Activated CD4-positive, alpha-beta memory T cell treated with anti-CD3 and anti-CD28 coated beads for 36 hours (primary cell): Measurements from ENCODE around the gene SUPT3H. TPM values are rescaled to one million over a fixed set of nuclear protein-coding genes. Genes with fewer than 3 reads are reported as not detected.
"Not testable (repeated sequence)": the region's sequence is repeated elsewhere in the genome, so short reads cannot be mapped to it uniquely, and the experiment has no call there.

Experiments used
- CTCF ChIA-PET: fragments of 350-600 bp; sonication (Branson Sonifier 250); formaldehyde crosslinking; loops from one replicate; lab custom pipeline; 2021; ENCODE audit warnings: antibody characterized with exemption, inconsistent platforms; lab: Charles Lee
- POLR2A ChIA-PET: fragments of 350-600 bp; sonication (Branson Sonifier 250); formaldehyde crosslinking; loops from one replicate; lab custom pipeline; 2021; ENCODE audit warnings: antibody characterized with exemption; lab: Charles Lee
- DNase-seq: peaks from one replicate; pipeline ENCODE4 v3.0.0-alpha.2; 2020
- H3K27ac Mint-ChIP-seq: one replicate; pipeline ENCODE4 v1.8.0; 2021; ENCODE audit warnings: mixed read lengths
- H3K27me3 Mint-ChIP-seq: one replicate; pipeline ENCODE4 v1.8.0; 2021; ENCODE audit warnings: mixed read lengths
- H3K36me3 Mint-ChIP-seq: one replicate; pipeline ENCODE4 v1.8.0; 2021; ENCODE audit warnings: mixed read lengths
- H3K4me1 Mint-ChIP-seq: one replicate; pipeline ENCODE4 v1.8.0; 2021; ENCODE audit warnings: low read depth, mixed read lengths
- H3K4me3 Mint-ChIP-seq: one replicate; pipeline ENCODE4 v1.8.0; 2021; ENCODE audit warnings: mild to moderate bottlenecking, mixed read lengths
- H3K9me3 Mint-ChIP-seq: one replicate; pipeline ENCODE4 v1.8.0; 2021; ENCODE audit warnings: mixed read lengths
- intact Hi-C: fragments of 100-400 bp; cut with micrococcal nuclease; formaldehyde crosslinking; loops from one replicate; pipeline ENCODE4 v1.15.1; 2023
- total RNA-seq, 2 experiments: library from RNA; stranded (reverse); gene quantifications; one replicate each; pipeline ENCODE4 v1.2.3, GENCODE V29; 2021

SUPT3H gene
- total RNA-seq, 2 experiments from 2014 or later: 17.4 to 18.2 TPM

DNA sequence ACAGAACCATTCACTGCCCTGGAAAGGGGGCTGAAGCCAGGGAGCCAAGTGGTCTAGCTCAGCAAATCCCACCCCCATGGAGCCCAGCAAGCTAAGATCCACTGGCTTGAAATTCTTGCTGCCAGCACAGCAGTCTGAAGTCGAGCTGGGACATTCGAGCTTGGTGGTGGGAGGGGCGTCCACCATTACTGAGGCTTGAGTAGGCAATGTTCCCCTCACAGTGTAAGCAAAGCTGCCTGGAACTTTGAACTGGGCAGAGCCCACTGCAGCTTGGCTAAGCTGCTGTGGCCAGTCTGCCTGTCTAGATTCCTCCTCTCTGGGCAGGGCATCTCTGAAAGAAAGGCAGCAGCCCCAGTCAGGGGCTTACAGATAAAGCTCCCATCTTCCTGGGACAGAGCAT, 498.7 kb downstream of the SUPT3H start:
- intact Hi-C loops, DNase-seq, H3K27me3 Mint-ChIP-seq, H3K4me3 Mint-ChIP-seq, CTCF ChIA-PET, H3K4me1 Mint-ChIP-seq, H3K27ac Mint-ChIP-seq: not testable (repeated sequence)
- H3K36me3 Mint-ChIP-seq: peaks cover 46% of the 10 kb centered on the region
- H3K9me3 Mint-ChIP-seq: peaks cover 27% of the 10 kb centered on the region
- POLR2A ChIA-PET: interaction anchor here (0.5 to 0.8 kb wide), 2 partner anchors 13 to 182 kb away, joined by 3 read pairs; no protein-coding TSS in a partner anchor

DNA sequence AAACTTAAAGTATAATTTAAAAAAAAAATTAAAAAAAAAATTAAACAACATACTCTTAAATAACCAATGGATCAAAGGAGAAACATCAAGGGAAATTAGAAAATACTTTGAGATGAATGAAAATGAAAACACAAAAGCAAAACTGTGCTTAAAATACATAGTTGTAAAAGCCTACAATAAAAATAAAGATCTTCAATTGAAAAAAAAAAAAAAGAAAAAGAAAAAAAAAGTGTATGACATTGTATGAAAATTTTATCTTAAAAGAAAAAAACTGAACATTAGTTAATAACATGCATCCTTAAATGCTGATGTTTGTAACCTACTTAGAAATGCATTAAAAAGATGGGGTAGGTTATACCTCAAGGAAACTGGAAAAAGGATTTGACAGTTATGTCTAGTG, 501.1 kb downstream of the SUPT3H start:
- CTCF ChIA-PET, H3K4me1 Mint-ChIP-seq, POLR2A ChIA-PET: not testable (repeated sequence)

DNA sequence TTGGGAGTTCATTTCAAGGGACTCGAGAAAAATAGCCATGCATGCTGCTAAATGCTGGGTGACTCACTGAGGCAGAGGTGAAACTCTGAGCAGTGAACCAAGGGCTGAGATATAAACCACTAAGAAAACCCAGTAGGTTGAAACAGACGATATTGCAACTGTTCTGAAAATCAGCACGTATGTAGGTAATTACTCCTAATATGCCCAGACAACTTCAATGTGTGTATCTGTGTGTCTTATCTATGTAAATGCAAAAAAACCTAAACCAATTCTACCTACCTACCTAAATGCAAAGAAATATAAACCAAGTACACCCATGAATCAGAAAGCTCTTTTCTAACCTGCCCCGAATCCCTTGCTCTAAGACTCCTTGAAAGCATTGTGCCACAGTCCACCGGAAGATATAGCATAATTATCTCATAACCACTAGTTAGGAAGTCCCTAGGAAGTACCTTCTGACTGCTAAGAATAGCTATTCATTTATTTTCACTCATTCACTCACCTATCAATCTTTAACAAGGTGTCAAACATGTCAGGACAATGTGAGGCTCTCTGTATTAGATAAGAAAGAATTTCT, 508.3 kb downstream of the SUPT3H start:
- Mint-ChIP-seq H3K27ac (peak overlapping the region; percentile 26), H3K4me3 (no peak overlapping the region), H3K4me1 (peaks cover 16% of the 10 kb centered on the region), H3K27me3 (no peaks in the 10 kb centered on the region), H3K9me3 (peaks cover 15% of the 10 kb centered on the region), H3K36me3 (peaks cover 22% of the 10 kb centered on the region)
- ChIA-PET CTCF (no interaction called here), POLR2A (no interaction called here)
- DNase-seq: peak; percentile 16
- intact Hi-C loops: no loop called here

More for the DNA sequence above, 501.1 kb downstream of the SUPT3H start:
- DNase-seq, intact Hi-C loops, H3K27me3 Mint-ChIP-seq, H3K27ac Mint-ChIP-seq, H3K4me3 Mint-ChIP-seq: not testable (repeated sequence)
- peaks cover 24% of the 10 kb centered on the region for H3K36me3 Mint-ChIP-seq
- peaks cover 10% of the 10 kb centered on the region for H3K9me3 Mint-ChIP-seq

DNA sequence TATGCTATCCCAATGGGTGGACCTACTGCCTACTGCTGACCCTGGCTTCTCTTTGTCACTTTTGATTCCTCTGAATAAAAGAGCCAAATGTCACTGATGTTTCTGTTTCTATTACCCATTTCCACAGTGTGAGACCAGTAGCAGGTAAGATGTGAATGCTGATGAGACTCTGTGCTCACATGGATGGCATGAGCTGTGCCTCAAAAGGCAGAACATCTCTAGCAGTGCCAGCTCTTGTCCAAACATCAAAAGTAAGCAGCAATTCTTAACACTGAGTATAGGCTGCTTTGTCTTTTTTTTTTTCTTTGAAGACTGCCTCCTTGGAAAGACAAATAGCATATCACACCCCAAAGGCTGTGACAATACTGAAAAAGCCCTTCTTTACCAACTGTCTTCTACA, 508.8 kb downstream of the SUPT3H start:
- Mint-ChIP-seq H3K27ac (peak overlapping the region; percentile 26), H3K36me3 (peaks cover 27% of the 10 kb centered on the region)
- CTCF ChIA-PET: no interaction called here

DNA sequence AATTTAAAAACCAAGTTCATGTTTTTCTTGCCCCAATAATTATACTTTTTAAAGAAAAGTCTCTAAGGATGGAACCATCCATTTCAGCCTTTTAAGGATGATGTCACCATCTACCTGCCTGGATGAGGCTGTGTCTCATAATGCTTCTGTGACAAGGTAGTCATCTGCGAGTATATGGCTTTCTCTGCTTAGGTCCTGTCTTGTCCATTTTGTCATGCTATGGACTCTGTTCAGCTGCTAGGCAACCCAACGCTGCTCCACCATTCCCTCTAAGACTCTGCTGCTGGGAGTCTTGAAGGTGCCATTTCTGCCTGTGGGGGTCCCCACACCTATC, 509.4 kb downstream of the SUPT3H start:
- peaks cover 16% of the 10 kb centered on the region for H3K4me1 Mint-ChIP-seq
- DNase-seq: no peak
- intact Hi-C loops: no loop called here
- H3K27me3 Mint-ChIP-seq: no peaks in the 10 kb centered on the region
- POLR2A ChIA-PET: no interaction called here
- peaks cover 31% of the 10 kb centered on the region for H3K36me3 Mint-ChIP-seq
- peaks cover 15% of the 10 kb centered on the region for H3K9me3 Mint-ChIP-seq
- CTCF ChIA-PET: no interaction called here
- H3K4me3 Mint-ChIP-seq: no peak overlapping the region
- no peak overlapping the region for H3K27ac Mint-ChIP-seq

More for the DNA sequence above, 508.8 kb downstream of the SUPT3H start:
- no peak overlapping the region for H3K4me3 Mint-ChIP-seq
- POLR2A ChIA-PET: no interaction called here
- peaks cover 16% of the 10 kb centered on the region for H3K4me1 Mint-ChIP-seq
- intact Hi-C loops: no loop called here
- peaks cover 15% of the 10 kb centered on the region for H3K9me3 Mint-ChIP-seq
- DNase-seq: no peak
- no peaks in the 10 kb centered on the region for H3K27me3 Mint-ChIP-seq

DNA sequence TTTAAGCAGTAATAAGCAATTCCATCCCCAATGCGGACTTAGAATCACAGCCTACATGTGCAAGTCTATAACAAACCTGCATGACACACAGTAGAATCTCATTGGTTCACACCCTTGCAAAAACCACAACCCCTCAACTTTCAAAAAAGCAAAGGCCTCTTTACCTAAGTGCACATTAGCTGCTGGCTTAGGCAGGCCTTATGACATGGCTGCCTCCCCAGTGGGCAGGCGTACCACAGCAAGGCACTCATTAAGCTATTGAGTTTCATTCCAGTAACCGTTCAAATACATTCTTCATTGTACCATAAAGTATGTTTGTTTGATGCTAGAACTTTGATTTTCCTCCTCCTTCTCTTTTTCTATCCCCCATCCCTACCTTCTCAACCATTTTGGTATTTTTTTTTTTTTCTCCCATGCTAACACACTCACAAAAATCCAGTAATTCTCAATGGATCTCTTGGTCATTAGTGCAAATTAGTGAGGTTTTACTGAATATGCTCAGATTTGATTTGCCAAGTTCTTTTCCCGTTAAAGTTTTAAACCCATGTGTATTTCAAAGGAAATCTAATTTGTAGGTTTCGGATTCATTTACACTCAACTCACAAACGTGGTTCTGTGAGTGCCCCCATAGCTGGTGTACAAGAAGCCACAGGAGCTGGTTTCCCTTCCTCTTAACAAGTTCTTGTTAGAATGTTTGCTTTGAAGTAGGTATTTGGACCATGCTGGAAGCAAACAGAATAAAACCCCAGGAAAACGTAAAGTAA, 510.0 kb downstream of the SUPT3H start:
- ChIA-PET POLR2A (no interaction called here), CTCF (interaction anchor here (1.3 kb wide), 1 partner anchor 237 kb away, joined by 3 read pairs; no protein-coding TSS in a partner anchor)
- Mint-ChIP-seq H3K4me3 (no peak overlapping the region), H3K4me1 (peaks cover 16% of the 10 kb centered on the region), H3K27ac (no peak overlapping the region), H3K27me3 (no peaks in the 10 kb centered on the region), H3K9me3 (peaks cover 15% of the 10 kb centered on the region), H3K36me3 (peaks cover 34% of the 10 kb centered on the region)
- intact Hi-C loops: no loop called here
- DNase-seq: no peak

DNA sequence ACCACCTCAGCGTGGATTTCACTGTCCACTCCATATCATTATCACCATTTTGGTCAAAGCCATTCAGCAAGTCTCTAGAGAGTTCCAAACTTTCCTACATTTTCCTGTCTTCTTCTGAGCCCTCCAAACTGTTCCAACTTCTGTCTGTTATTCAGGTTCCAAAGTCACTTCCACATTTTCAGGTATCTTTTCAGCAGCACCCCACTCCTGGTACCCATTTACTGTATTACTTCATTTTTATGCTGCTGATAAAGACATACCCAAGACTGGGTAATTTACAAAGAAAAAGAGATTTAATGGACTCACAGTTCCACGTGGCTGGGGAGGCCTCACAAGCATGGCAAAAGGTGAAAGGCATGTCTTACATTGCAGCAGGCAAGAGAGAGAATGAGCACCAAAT, 512.5 kb downstream of the SUPT3H start:
- H3K27me3 Mint-ChIP-seq, CTCF ChIA-PET, POLR2A ChIA-PET: not testable (repeated sequence)

DNA sequence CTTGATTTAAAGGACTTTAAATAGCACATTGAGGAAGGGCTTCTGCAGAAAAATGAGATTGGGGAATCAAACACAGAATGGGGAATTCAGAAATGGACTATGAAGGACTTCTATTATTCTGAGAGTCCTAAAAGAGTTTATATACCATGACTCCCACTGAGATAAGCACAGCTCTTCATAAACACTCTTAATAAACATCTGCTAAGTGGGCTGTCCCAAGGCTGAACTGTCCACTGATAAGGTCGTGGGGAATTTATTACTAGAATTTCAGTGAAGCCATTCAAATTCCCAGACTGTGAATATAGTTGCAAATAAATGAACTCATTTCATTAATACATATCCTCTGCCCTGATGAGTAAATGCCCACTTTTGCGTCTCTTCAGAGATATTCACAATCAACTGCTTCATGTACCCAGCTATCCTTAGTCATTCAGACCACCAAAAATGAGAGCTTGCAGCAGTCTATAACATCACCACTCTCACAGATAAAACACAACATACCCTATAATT, 517.8 kb downstream of the SUPT3H start:
- Mint-ChIP-seq H3K4me1 (peaks cover 17% of the 10 kb centered on the region), H3K27me3 (no peaks in the 10 kb centered on the region), H3K4me3 (no peak overlapping the region), H3K9me3 (peaks cover 1% of the 10 kb centered on the region), H3K36me3 (peaks cover 17% of the 10 kb centered on the region), H3K27ac (no peak overlapping the region)
- no peak for DNase-seq
- ChIA-PET POLR2A (no interaction called here), CTCF (no interaction called here)
- intact Hi-C loops: no loop called here

More for the DNA sequence above, 512.5 kb downstream of the SUPT3H start:
- H3K4me3 Mint-ChIP-seq, intact Hi-C loops, DNase-seq, H3K27ac Mint-ChIP-seq: not testable (repeated sequence)
- Mint-ChIP-seq H3K36me3 (peaks cover 36% of the 10 kb centered on the region), H3K9me3 (peaks cover 13% of the 10 kb centered on the region), H3K4me1 (peaks cover 16% of the 10 kb centered on the region)

DNA sequence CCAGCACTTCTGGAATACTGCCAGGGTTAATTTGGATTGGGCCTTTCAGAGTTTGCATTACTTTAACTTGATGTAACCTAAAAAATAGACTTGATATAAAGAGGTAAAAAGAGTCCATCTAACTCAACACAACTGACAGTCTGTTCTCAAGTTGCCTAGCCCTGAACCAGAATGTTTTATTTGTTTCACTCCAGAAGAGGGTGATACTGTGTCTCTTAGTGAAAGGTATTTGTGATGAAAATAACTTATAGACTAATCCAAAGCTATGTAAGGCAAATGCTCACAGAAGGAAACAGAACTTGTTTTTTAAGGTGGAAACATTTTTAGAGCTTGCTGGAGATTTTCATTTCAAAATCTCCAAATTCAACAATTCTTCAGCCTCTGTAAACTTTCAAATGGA, 518.7 kb downstream of the SUPT3H start:
- Mint-ChIP-seq H3K9me3 (no peaks in the 10 kb centered on the region), H3K27me3 (no peaks in the 10 kb centered on the region), H3K36me3 (peaks cover 10% of the 10 kb centered on the region), H3K27ac (no peak overlapping the region), H3K4me3 (no peak overlapping the region), H3K4me1 (peaks cover 19% of the 10 kb centered on the region)
- DNase-seq: no peak
- intact Hi-C loops: no loop called here
- POLR2A ChIA-PET: no interaction called here
- CTCF ChIA-PET: no interaction called here

DNA sequence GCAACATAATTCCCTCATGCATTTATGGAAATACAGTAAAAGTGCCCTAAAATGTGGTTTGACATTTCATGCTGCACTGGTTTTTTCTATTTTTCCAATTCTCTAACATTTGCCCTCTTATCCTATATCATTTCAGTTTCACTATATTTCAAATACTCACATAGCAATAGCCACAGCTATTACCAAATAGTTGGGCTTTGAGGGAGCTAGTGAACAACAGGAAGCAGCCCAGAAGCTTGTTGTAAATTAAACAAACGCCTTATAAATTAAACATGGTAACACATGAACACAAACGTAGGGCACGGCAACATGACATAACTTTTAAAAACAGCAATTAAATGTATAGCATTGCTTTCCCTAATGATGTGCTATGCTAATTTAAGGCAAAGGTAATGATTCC, 521.3 kb downstream of the SUPT3H start:
- Mint-ChIP-seq H3K27ac (no peak overlapping the region), H3K27me3 (no peaks in the 10 kb centered on the region), H3K4me1 (peaks cover 19% of the 10 kb centered on the region), H3K9me3 (no peaks in the 10 kb centered on the region), H3K4me3 (no peak overlapping the region), H3K36me3 (no peaks in the 10 kb centered on the region)
- intact Hi-C loops: no loop called here
- CTCF ChIA-PET: interaction anchor here (0.5 kb wide), 1 partner anchor 449 kb away, joined by 3 read pairs; no protein-coding TSS in a partner anchor
- POLR2A ChIA-PET: no interaction called here
- no peak for DNase-seq

DNA sequence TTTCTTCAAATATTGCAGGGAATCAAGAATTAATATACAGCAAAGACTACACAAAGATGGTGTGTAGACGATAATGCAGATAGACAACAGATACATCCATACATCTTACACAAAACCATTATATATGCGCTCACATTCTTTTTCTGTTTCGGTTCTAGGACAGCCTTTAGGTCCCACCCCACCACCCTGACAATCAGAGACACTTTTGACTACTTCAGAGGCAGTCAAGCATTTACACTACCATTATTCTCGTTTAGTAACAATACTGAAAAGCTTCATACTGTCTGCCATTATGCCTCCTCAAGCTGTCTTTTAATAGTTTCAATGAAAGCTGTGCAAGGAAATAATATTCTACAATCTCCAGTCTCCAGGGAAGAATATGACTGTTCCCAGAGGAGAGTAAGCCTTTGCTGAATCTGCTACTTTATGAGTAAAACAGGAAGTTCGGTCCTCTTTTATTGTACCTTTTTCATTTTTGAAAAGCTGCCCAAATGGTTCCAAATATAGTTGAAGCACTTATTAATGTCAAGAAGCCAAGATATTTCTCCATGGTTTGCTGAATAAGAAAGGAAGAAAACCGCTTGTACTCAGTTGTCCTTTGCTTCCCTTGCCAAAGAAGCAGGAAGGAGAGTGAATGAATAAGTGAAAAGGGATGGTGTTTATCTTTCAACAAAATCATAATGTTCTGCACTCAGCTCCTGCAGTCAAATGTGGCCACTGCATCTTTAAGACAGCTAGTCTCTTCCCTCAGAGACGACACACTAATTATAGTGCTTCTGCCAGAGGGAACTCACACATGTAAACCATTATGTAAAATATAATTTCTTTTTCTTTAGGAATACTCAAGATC, 521.9 kb downstream of the SUPT3H start:
- intact Hi-C loops: no loop called here
- no peaks in the 10 kb centered on the region for H3K9me3 Mint-ChIP-seq
- DNase-seq: no peak
- no peak overlapping the region for H3K4me3 Mint-ChIP-seq
- POLR2A ChIA-PET: no interaction called here
- CTCF ChIA-PET: interaction anchor here (0.5 kb wide), 1 partner anchor 448 kb away, joined by 3 read pairs; no protein-coding TSS in a partner anchor
- no peaks in the 10 kb centered on the region for H3K36me3 Mint-ChIP-seq
- H3K27ac Mint-ChIP-seq: no peak overlapping the region
- H3K27me3 Mint-ChIP-seq: no peaks in the 10 kb centered on the region
- peaks cover 19% of the 10 kb centered on the region for H3K4me1 Mint-ChIP-seq
